ENCODE results near the gene PCYT2. TPM values are rescaled to one million over a fixed set of nuclear protein-coding genes. Genes with fewer than 3 reads are reported as not detected.

Gene PCYT2
- total and polyA plus RNA-seq, 7 donors: 10.2 to 26.9 (median 13.3) TPM

DNA sequence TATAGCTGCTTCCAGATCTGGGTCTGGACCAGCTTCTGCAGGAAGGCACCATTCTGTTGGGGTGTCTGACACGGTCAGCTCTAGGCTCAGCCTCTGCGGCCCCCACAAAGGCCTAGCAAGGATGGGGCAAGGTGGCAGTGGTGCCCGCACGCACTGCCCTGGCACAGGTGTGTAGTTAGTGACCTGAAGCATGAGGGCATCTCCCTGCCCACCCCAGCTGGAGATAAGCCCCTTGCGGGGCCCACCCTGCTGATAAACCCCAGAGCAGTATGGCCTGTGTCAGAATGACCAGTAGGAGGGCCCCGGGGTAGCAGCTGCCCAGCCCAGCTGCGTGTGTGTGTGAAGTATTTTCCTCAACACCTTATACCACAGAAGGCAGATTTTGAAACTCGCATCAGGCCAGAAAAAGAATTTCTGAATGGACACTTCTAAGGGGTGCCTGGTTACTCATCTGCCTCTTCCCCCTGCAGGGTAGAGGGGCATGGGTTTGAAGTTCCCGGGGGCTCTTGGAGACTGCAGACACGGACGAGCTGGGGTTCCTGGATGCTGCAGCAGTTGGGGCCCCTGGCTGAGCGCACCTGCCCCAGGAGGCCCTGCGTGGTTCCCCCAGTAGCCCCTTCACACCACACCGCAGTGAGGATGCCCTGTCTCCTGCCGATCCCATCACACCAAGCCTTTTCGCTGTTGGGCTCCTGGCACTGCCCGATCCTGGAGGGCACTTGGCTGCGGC is 44.6 kb downstream of the PCYT2 start:
- Histone ChIP-seq H3K27ac (peak overlapping the region; percentile 99), H3K4me3 (no peak overlapping the region), H3K4me1 (peaks cover 48% of the 10 kb centered on the region), H3K27me3 (ENCODE audit: insufficient read depth in 3 of 3, low read length in 2 of 3) (no peaks in the 10 kb centered on the region), H3K9me3 (no peaks in the 10 kb centered on the region), H3K36me3 (ENCODE audit: insufficient read depth in 1 of 2, low read depth in 1 of 2) (peaks cover 0 to 54% of the 10 kb centered on the region in 2 donors)
- no peak for TF ChIP-seq CTCF (IDR thresholded peaks at IDR 0.05)
- DNase-seq (no peak), ATAC-seq (no peak)
- intact Hi-C loops (cut with DNase I): loop anchor here in 1 of 2 donors (5.0 kb wide), 1 partner anchor 71 kb away; the partner anchor contains the start of gene PYCR1
- 66 to 78% (median 72%) methylated on average over 18 of the region's 18 CpGs for WGBS, 3 donors

- H3K36me3 ChIP-seq (ENCODE audit: insufficient read depth in 1 of 2, low read depth in 1 of 2): peaks cover 0 to 54% of the 10 kb centered on the region in 2 donors
- no peak overlapping the region for H3K4me3 ChIP-seq
- no peak for TF ChIP-seq CTCF (IDR thresholded peaks at IDR 0.05)
- H3K27me3 ChIP-seq (ENCODE audit: insufficient read depth in 3 of 3, low read length in 2 of 3): no peaks in the 10 kb centered on the region
- intact Hi-C loops (cut with DNase I): loop anchor here in 1 of 2 donors (5.0 kb wide), 1 partner anchor 71 kb away; the partner anchor contains the start of gene PYCR1
- ATAC-seq (no peak), DNase-seq (no peak)
- peak overlapping the region; percentile 99 for H3K27ac ChIP-seq
- peaks cover 48% of the 10 kb centered on the region for H3K4me1 ChIP-seq
- H3K9me3 ChIP-seq: no peaks in the 10 kb centered on the region
- WGBS, 3 donors: 46 to 64% (median 51%) methylated on average over 18 of the region's 18 CpGs
Measured at GRCh38 chr17:81865733-81866439, 45.3 kb downstream of the PCYT2 start.

GRCh38 chr17:81865358-81865732 is 45.9 kb downstream of the PCYT2 start:
- DNase-seq (no peak), ATAC-seq (no peak)
- intact Hi-C loops (cut with DNase I): loop anchor here in 1 of 2 donors (5.0 kb wide), 1 partner anchor 72 kb away; the partner anchor contains the start of gene PYCR1
- peaks cover 48% of the 10 kb centered on the region for H3K4me1 ChIP-seq
- no peaks in the 10 kb centered on the region for H3K27me3 ChIP-seq (ENCODE audit: insufficient read depth in 3 of 3, low read length in 2 of 3)
- H3K9me3 ChIP-seq: no peaks in the 10 kb centered on the region
- peak overlapping the region; percentile 99 for H3K27ac ChIP-seq
- peaks cover 0 to 53% of the 10 kb centered on the region in 2 donors for H3K36me3 ChIP-seq (ENCODE audit: insufficient read depth in 1 of 2, low read depth in 1 of 2)
- TF ChIP-seq CTCF (IDR thresholded peaks at IDR 0.05): no peak
- WGBS, 3 donors: 89 to 97% (median 96%) methylated on average over 8 of the region's 8 CpGs
- no peak overlapping the region for H3K4me3 ChIP-seq

DNA sequence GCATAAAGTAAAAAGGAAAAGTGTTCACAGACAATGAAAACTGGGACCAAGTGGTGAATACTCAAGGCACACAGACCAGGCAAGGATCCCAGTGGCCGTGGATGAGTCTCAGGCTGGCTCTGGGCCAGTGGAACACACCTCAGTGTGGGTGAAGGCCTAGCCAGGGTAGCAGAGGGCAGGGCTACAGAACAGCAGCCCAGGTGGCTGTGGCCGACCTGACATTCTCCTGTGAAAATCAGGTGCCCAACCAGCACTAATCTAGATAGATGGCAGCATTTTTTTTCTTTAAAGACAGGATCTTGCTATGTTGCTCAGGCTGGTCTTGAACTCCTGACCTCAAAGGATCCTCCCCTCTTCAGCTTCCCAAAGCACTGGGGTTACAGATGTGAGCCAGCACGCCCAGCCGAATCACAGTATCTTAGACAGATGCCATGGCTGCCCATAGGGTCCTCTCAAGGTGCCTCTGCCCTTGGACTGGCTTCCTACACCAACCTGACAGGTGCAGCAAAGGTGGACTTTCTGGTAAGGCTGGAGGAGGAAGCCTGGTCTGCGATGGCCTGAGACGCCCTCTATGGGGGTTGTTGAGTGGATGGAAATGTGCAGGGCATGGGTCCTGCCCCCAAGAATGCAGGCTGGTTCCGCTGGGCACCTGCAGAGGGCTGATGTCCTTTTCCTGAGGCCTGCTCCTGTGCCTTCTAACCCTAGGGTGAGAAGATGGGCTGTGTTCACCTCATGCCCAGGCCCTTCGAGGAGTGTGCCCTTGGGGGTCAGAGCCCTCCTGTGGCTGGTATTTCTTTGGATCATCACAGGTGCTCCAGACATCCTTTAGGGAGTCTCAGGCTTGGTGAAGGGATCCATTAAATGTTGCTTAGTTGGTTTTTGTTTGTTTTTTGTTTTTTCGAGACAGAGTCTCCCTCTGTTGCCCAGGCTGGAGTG is 47.1 kb downstream of the PCYT2 start:
- TF ChIP-seq CTCF (IDR thresholded peaks at IDR 0.05): no peak
- intact Hi-C loops (cut with DNase I): no loop called here
- H3K27ac ChIP-seq: peak overlapping the region; percentile 98
- H3K4me3 ChIP-seq: no peak overlapping the region
- no peak for DNase-seq
- H3K27me3 ChIP-seq (ENCODE audit: insufficient read depth in 3 of 3, low read length in 2 of 3): no peaks in the 10 kb centered on the region
- peaks cover 0 to 41% of the 10 kb centered on the region in 2 donors for H3K36me3 ChIP-seq (ENCODE audit: insufficient read depth in 1 of 2, low read depth in 1 of 2)
- 75 to 76% (median 76%) methylated on average over 9 of the region's 9 CpGs for WGBS, 3 donors
- peaks cover 41% of the 10 kb centered on the region for H3K4me1 ChIP-seq
- no peak for ATAC-seq
- no peaks in the 10 kb centered on the region for H3K9me3 ChIP-seq
